AG10803 (cell line): ENCODE measurements around the gene FLNC.

Source experiments
- DNase-seq: peaks from one replicate; pipeline ENCODE4 v3.0.0; 2010; ENCODE audit warnings: low read depth
- H3K4me3 ChIP-seq: 2 replicates; pipeline ENCODE4 v1.5.1; 2011; ENCODE audit warnings: mild to moderate bottlenecking, low read length, control low read depth
- CTCF ChIP-seq: conservative IDR thresholded peaks from 2 replicates; pipeline ENCODE4 v1.5.1; 2011; ENCODE audit warnings: mild to moderate bottlenecking, low read length, control low read depth, inconsistent platforms

The FLNC gene

GRCh38 chr7:128878226-128879105 is 48.3 kb downstream of the FLNC start:
- no peak for TF ChIP-seq CTCF
- no peak for DNase-seq
- no peak overlapping the region for H3K4me3 ChIP-seq

GRCh38 chr7:128879461-128879938 is 49.3 kb downstream of the FLNC start:
- no peak overlapping the region for H3K4me3 ChIP-seq
- DNase-seq = no peak
- no peak for TF ChIP-seq CTCF

- TF ChIP-seq CTCF = peak; percentile 84
- DNase-seq = peak; percentile 58
- no peak overlapping the region for H3K4me3 ChIP-seq
Observed at GRCh38 chr7:128879939-128880746, 49.9 kb downstream of the FLNC start.

- H3K4me3 ChIP-seq = no peak overlapping the region
- no peak for TF ChIP-seq CTCF
- DNase-seq = no peak
Observed at GRCh38 chr7:128880791-128881457, 50.7 kb downstream of the FLNC start.

- no peak for TF ChIP-seq CTCF
- no peak for DNase-seq
- no peak overlapping the region for H3K4me3 ChIP-seq
Observed at GRCh38 chr7:128881458-128882125, 51.4 kb downstream of the FLNC start.

GRCh38 chr7:128882134-128882533 is 51.9 kb downstream of the FLNC start:
- DNase-seq = no peak
- TF ChIP-seq CTCF = no peak
- H3K4me3 ChIP-seq = no peak overlapping the region
